SK-N-SH treated with all-trans-retinoic acid at 6 μM for 48 hours (cell line): Measurements from ENCODE around the gene TNFRSF21.
"Not testable (repeated sequence)": the region's sequence is repeated elsewhere in the genome, so short reads cannot be mapped to it uniquely, and the experiment has no call there.

Experiments
- ATAC-seq: fragments of 200-7000 bp; cut with Tn5 transposase; 3 replicates; pipeline ENCODE4 v1.9.1; 2020; ENCODE audit warnings: mild to moderate bottlenecking, moderate library complexity
- BACH2 ChIP-seq: fragments of 250-450 bp; sonication (Bioruptor Pico); IDR thresholded peaks from 2 replicates; pipeline ENCODE4 v1.9.0; 2021; ENCODE audit warnings: mild to moderate bottlenecking, borderline replicate concordance
- CREB5 ChIP-seq: fragments of 250-450 bp; sonication (Bioruptor Pico); IDR thresholded peaks from 2 replicates; pipeline ENCODE4 v1.5.1; 2020; ENCODE audit warnings: low read depth, mild to moderate bottlenecking, moderate library complexity
- CSRNP3 ChIP-seq: fragments of 250-450 bp; sonication (Bioruptor Pico); IDR thresholded peaks from 2 replicates; pipeline ENCODE4 v1.5.1; 2021; ENCODE audit warnings: mild to moderate bottlenecking, moderate library complexity
- ESRRG ChIP-seq: fragments of 250-450 bp; sonication (Bioruptor Pico); IDR thresholded peaks from 2 replicates; pipeline ENCODE4 v1.6.1; 2021; ENCODE audit warnings: mild to moderate bottlenecking
- GLIS3 ChIP-seq: fragments of 250-450 bp; sonication (Bioruptor Pico); IDR thresholded peaks from 2 replicates; pipeline ENCODE4 v1.5.0; 2020; ENCODE audit warnings: mild to moderate bottlenecking, moderate library complexity
- OSR1 ChIP-seq: fragments of 250-450 bp; sonication (Bioruptor Pico); IDR thresholded peaks from 2 replicates; pipeline ENCODE4 v1.8.0; 2022; ENCODE audit warnings: moderate library complexity, mild to moderate bottlenecking, inconsistent platforms
- POU6F1 ChIP-seq: fragments of 250-450 bp; sonication (Bioruptor Pico); IDR thresholded peaks from 2 replicates; pipeline ENCODE4 v1.8.0; 2021; ENCODE audit warnings: low read depth, mild to moderate bottlenecking, moderate library complexity, borderline replicate concordance
- PPARA ChIP-seq: fragments of 250-450 bp; sonication (Bioruptor Pico); IDR thresholded peaks from 2 replicates; pipeline ENCODE4 v1.5.0; 2020; ENCODE audit warnings: mild to moderate bottlenecking, borderline replicate concordance
- RARB ChIP-seq: fragments of 250-450 bp; sonication (Bioruptor Pico); IDR thresholded peaks from 2 replicates; pipeline ENCODE4 v1.8.0; 2021; ENCODE audit warnings: mild to moderate bottlenecking, moderate library complexity
- SNAI2 ChIP-seq: fragments of 250-450 bp; sonication (Bioruptor Pico); IDR thresholded peaks from 2 replicates; pipeline ENCODE4 v1.5.0; 2020; ENCODE audit warnings: mild to moderate bottlenecking, moderate library complexity
- TCF4 ChIP-seq: fragments of 250-450 bp; sonication (Bioruptor Pico); IDR thresholded peaks from 2 replicates; pipeline ENCODE4 v1.8.0; 2021; ENCODE audit warnings: mild to moderate bottlenecking, moderate library complexity, borderline replicate concordance
- TOX ChIP-seq: fragments of 250-450 bp; sonication (Bioruptor Pico); IDR thresholded peaks from 2 replicates; pipeline ENCODE4 v1.8.0; 2021; ENCODE audit warnings: mild to moderate bottlenecking, moderate library complexity, borderline replicate concordance
- TSHZ2 ChIP-seq: fragments of 250-450 bp; sonication (Bioruptor Pico); IDR thresholded peaks from 2 replicates; pipeline ENCODE4 v1.5.0; 2020; ENCODE audit warnings: mild to moderate bottlenecking, moderate library complexity
- ZC3H10 ChIP-seq: fragments of 250-450 bp; sonication (Bioruptor Pico); IDR thresholded peaks from 2 replicates; pipeline ENCODE4 v1.5.1; 2021; ENCODE audit warnings: mild to moderate bottlenecking, moderate library complexity
- ZFP3 ChIP-seq: fragments of 250-450 bp; sonication (Bioruptor Pico); IDR thresholded peaks from 2 replicates; pipeline ENCODE4 v1.5.0; 2020; ENCODE audit warnings: mild to moderate bottlenecking, moderate library complexity
- ZFP30 ChIP-seq: fragments of 450-650 bp; formaldehyde crosslinking; IDR thresholded peaks from 2 replicates; pipeline ENCODE4 v1.5.0; 2022; ENCODE audit warnings: mild to moderate bottlenecking, moderate library complexity
- ZNF565 ChIP-seq: fragments of 450-650 bp; formaldehyde crosslinking; conservative IDR thresholded peaks from 2 replicates; pipeline ENCODE4 v1.5.0; 2020; ENCODE audit warnings: low read depth, mild to moderate bottlenecking, moderate library complexity

TNFRSF21 gene

GRCh38 chr6:47318236-47318989, 8.7 kb upstream of the TNFRSF21 start:
- ATAC-seq: no peak
- no peak for TF ChIP-seq ZFP30
- TF ChIP-seq OSR1: no peak
- no peak for TF ChIP-seq TOX
- no peak for TF ChIP-seq RARB (CRISPR knock-in tag)
- no peak for TF ChIP-seq BACH2 (CRISPR knock-in tag)
- no peak for TF ChIP-seq POU6F1 (CRISPR knock-in tag)
- TF ChIP-seq TCF4 (CRISPR knock-in tag): no peak
- TF ChIP-seq SNAI2 (CRISPR knock-in tag): no peak
- TF ChIP-seq ZNF565 (CRISPR knock-in tag): no peak
- no peak for TF ChIP-seq CREB5

- ATAC-seq: not testable (repeated sequence)
These were observed 5.5 kb upstream of the TNFRSF21 start for GRCh38 chr6:47315181-47315580.

- TF ChIP-seq TCF4 (CRISPR knock-in tag): no peak
- no peak for TF ChIP-seq ESRRG (CRISPR knock-in tag)
- TF ChIP-seq ZFP3 (CRISPR knock-in tag): no peak
- TF ChIP-seq CSRNP3: no peak
- no peak for TF ChIP-seq SNAI2 (CRISPR knock-in tag)
- no peak for TF ChIP-seq PPARA (CRISPR knock-in tag)
- no peak for TF ChIP-seq ZC3H10 (CRISPR knock-in tag)
- TF ChIP-seq OSR1: no peak
- TF ChIP-seq RARB (CRISPR knock-in tag): no peak
- TF ChIP-seq GLIS3 (CRISPR knock-in tag): no peak
- no peak for TF ChIP-seq CREB5
- no peak for TF ChIP-seq BACH2 (CRISPR knock-in tag)
- TF ChIP-seq ZFP30: no peak
- TF ChIP-seq, all 23 proteins: peak for 0
- ATAC-seq: no peak; the same call in 2 of the 3 replicates
These were observed 401 bp upstream of the TNFRSF21 start for GRCh38 chr6:47310131-47310480.

- ATAC-seq: peak; percentile 68
- TF ChIP-seq OSR1: no peak
- no peak for TF ChIP-seq ZC3H10 (CRISPR knock-in tag)
- no peak for TF ChIP-seq POU6F1 (CRISPR knock-in tag)
- TF ChIP-seq BACH2 (CRISPR knock-in tag): no peak
- TF ChIP-seq CREB5: no peak
- no peak for TF ChIP-seq TSHZ2
- no peak for TF ChIP-seq ZFP3 (CRISPR knock-in tag)
- no peak for TF ChIP-seq SNAI2 (CRISPR knock-in tag)
- TF ChIP-seq CSRNP3: no peak
- TF ChIP-seq PPARA (CRISPR knock-in tag): no peak
These were observed 984 bp downstream of the TNFRSF21 start for GRCh38 chr6:47308552-47309290.
